IPS-NIHi7 (cell line): ENCODE results near the gene SLC3A2.
"Not testable (repeated sequence)": the region's sequence is repeated elsewhere in the genome, so short reads cannot be mapped to it uniquely, and the experiment has no call there.

Source experiments
- DNase-seq: peaks from one replicate; pipeline ENCODE4 v3.0.0; 2012; ENCODE audit warnings: mixed read lengths; ENCODE audit errors: extremely low spot score

SLC3A2 gene

DNA sequence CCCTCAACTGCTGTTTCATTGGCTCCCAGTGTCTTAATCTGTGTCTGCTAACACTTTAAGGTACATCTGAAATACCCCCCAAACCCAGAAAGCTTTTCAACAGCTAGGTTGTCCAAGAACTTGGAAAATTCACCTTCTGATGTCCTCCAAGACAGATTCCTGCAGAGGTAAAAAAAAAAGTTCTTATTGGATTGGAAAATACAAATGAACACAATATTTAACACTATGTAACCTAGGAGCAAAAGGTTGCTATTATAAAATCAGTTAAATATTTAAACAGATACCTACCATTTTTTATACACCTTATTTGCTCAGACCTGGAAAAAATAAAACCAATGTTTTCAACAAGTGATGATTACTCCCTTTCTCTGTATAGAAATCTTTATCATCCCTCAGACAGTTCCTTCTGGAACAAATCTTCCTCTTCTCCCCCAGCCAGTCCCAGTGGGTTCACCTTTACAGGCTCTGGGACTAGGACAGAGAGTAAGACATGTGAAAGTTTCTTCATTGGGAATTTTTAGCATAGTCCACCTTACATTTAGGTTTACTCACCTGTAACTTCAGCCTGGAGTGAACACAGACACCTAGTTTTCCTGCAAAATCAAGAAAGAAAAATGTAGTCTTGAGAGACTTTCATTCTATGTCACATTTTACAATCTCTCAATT is 28.0 kb upstream of the SLC3A2 start:
- no peak for DNase-seq

DNA sequence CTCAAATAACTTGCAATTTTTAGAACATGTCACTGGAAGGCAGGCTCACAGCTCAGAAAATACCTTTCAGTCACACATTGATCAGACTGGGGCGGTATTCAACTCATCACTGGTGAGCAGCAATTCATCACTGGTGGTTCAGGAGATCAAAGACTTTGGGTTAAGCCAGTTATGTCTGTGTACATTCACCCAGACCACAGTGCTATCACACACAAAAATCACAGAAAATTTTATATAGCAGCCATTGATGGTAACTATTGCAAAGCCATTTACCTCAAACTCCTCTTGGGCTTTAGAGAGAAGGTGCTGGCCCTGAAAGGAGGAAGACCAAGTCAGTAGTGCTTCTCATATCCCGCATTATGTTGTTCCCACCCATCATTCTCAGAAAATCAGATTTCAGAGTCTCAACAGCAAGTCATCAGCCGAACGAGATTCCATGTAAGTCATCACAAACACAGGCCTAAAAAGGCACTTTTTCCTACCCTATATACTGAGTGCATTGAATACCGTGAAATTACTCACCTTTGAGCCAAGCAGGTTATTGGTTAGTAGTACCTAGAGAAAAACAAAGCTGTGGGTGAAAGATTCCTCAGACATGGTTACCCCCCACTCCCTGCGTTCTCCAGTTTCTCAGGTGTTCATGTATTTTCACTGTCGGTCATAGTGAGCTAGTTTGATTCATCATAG is 27.3 kb upstream of the SLC3A2 start:
- DNase-seq: no peak

DNA sequence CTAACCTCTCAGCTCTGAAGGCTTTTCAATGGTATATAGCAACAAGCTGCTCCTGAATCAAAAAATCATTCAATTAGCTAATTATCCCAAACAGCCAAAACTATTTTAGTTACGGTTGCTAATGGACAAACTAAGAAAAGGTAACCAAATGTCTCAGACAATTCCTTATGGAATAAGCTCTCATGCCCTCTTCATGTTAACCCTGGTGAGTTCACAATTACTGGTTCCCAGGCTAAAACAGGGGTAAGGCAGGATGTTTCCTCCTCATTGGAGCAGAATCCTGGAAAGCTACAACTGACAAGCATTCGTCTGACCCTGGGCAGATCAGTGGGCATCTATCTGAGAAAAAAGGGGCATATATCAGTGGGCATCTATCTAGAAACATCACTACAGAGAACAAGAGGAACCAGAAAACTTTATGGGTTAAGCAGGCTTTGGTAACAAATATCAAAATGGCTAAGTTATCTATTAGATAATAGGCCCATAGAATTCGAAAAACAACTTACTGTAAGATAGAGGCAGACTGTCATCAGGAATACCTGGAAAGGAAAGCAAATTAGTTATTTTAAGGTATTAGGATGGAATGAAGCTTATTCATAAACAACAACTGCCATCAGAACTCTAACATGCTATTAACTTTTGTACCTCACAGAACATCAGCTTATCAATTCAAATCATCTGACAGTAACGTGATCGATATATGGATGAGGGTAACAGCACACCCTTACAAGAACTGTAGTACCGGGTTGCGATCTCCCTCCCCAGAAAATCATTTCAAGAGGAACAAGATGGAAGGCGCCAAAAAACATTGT is 26.5 kb upstream of the SLC3A2 start:
- no peak for DNase-seq

DNA sequence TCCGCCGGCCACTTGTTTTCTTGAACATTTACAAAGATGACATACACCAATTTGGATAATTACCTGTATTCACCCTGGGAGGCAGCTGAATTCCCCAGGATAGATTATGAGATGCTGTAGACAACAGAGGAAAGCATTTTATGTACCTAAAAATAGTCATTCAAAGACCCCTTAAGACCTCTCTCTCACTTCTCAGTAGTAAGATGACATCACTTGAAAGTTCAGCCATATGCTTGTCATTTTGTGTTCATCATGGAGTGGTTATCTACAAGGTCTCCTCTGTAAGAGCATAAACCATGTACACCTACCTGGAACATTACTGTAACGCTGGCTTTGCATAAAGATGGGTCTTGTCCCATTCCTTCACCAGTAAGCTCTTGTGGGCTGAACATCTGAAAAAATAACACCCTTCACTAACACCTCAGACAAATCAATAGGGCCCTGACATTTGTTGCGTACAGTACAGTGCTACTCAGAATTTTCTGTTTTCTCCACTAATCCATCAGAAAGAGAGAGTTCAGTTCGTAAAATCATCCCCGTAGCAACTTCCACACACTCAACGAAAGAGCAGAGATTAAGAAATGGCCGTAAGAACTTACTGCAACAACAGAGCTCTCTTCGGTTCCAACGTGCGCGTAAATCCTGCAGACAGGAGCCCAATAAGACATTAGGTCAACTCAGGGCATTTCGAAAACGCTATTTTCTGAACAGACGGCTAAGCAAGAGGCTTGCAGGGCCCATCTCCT is 25.7 kb upstream of the SLC3A2 start:
- DNase-seq: no peak

DNA sequence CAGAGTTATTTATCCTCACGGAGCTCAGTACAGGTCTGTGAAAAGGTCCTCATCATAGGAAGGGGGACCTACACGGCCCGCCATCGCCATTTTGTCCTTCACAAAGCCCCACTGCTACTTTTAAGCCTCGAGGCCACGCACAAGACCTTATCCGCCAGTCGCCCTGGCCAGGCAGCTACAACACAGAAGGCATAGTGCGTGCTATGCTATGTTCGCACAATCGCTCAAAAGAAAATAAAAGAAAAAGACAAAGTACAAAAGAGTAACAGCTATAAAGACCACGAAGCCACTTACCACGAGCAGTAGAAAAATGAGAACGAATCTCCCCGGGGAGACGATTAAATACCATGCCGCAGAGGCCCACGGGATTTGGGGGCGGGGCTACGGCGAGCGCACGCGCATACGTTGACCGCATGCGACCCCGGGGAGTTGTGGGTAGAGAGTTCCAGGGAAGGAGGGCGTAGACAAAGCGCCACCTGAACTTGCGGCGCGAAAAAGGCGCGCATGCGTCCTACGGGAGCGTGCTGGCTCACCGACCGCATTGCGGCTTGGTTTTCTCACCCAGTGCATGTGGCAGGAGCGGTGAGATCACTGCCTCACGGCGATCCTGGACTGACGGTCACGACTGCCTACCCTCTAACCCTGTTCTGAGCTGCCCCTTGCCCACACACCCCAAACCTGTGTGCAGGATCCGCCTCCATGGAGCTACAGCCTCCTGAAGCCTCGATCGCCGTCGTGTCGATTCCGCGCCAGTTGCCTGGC is 24.9 kb upstream of the SLC3A2 start:
- peak; percentile 91 for DNase-seq

DNA sequence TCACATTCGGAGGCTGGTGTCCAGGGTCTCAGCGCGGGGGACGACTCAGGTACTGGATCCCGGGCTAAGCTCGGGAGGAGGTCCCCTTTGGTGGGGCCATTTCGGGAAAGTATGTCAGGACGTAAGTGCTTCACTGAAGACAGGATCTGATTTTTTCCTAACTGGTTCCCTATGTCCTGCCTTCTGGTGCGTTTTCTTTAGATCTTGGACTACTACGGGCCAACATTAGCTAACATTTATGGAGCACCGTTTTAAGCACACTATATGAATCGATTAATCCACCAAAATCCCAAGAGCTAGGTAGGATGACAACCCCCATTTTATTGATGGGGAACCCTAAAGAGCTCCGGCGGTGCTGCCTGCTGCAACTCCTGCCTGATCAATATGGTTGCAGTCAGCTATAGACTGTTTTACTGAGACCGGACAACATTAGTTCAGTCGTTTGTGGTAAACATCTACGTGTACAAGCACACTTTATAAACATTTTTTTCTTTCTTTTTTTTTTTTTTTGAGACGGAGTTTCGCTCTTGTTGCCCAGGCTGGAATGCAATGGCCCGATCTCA is 24.3 kb upstream of the SLC3A2 start:
- DNase-seq: no peak

DNA sequence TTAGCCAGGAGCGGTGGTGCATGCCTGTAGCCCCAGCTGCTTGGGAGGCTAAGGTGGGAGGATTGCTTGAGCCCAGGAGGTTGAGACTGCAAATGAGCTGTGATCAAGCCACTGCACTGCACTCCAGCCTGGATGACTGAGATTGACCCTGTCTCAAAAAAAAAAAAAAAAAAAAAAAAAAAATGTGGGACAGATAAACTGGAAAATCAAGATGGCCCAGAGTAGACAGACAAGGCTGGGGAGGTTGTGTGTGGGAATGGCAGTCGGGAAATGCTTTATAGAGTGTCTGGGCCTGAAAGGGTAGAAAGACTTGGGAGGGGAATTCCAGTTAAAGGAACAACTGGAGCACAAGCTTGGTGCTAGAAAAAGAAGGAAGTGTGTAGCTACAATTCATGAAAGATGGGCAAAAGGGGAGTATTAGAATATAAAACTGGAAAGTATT is 23.1 kb upstream of the SLC3A2 start:
- DNase-seq: no peak

DNA sequence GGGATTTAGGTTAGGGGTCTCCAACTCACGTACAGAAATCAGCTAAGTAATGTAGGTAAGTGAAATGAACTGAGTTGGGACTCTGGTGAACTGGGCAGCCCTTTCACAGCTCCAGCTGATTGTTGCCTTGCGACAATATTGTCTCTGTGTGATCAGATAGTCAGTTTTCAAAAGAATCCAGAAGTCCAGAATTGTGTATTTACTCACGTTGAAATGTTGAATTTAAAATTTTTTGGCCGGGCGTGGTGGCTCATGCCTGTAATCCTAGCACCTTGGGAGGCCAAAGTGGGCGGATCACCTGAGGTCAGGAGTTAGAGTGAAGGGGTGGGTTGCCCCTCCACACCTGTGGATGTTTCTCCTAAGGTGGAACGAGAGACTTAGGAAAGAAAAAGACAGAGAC is 22.5 kb upstream of the SLC3A2 start:
- DNase-seq: no peak

DNA sequence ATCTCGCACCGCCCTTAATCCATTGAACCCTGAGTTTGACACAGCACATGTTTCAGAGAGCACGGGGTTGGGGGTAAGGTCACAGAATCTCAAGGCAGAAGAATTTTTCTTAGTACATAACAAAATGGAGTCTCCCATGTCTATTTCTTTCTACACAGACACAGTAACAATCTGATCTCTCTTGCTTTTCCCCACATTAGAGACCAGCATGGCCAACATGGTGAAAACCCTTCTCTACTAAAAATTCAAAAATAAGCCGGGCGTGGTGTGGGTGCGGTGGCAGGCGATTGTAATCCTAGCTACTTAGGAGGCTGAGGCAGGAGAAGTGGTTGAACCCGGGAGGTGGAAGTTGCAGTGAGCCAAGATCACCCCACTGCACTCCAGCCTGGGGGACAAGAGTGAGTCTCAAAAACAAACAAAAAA is 21.4 kb upstream of the SLC3A2 start:
- DNase-seq: not testable (repeated sequence)

DNA sequence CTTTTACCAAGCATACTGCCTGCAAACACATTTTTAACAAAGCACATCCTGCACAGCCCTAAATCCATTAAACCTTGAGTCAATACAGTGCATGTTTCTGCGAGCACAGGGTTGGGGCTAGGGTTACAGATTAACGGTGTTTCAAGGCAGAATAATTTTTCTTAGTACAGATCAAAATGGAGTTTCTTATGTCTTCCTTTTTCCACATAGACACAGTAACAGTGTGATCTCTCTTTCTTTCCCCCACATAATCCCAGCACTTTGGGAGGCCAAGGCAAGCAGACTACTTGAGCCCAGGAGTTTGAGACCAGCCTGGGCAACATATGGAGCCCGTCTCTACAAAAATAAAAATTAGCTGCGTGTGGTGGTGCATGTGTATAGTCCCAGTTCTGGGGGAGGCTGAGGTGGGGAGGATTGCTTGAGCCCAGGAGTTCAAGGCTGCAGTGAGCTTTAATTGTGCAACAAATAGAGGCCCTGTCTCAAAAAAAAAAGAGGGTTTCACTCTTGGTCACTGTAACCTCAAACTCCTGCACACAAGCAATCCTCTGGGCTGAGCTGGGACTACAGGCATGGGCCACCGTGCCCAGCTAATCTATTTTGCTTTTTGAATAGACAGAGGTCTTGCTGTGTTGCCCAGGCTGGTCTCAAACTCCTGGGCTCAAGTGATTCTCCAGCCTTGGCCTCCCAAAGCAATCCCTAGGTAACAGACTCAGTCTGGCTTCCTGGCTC is 19.7 kb upstream of the SLC3A2 start:
- DNase-seq: no peak

DNA sequence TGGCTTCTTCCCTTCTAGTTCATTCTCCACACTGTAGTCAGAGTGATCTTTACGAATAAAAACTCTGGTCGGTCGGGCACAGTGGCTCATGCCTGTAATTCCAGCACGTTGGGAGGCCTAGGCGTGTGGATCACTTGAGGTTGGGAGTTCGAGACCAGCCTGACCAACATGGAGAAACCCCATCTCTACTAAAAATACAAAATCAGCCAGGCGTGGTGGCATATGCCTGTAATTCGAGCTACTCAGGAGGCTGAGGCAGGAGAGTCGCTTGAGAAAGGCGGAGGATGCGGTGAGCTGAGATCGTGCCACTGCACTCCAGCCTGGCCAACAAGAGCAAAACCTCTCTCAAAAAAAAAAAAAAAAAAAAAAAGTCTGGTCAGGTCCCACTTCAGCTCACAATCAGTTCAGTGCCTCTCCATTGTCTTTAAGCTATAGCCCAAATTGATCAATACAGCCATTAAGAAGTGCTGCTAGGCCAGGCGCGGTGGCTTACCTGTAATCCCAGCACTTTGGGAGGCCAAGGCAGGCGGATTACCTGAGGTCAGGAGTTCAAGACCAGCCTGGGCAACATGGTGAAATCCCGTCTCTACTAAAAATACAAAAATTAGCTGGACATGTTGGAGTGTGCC is 19.0 kb upstream of the SLC3A2 start:
- not testable (repeated sequence) for DNase-seq

DNA sequence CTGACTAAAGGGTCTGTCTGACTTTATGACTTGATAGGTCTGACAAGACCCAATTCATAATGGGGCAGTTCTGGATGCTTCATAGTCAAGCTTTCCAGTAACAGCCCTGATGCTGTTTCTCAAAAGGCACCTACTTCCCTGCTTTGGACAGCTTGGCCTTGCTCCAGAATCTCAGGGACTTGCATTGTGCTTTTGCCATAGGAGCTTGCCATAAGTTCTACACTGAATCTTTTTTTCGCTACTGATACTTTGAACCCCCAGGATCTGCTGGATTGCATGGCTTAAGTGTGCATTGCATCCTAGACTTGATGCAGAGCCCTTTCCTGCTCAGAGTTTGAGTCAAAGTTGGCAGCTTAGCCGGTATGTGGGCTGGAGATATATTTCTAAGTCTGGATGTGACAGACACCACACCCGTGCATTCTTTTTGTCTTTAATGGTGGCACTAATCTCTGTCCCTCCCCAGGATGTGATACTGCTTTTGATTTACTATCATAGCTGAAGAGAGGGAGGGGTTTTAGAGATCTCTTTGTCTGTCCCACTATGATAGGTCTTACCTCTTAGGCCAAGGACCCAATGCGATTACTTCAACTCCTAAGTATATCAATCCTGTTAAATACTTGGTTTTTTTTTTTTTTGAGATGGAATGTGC is 16.9 kb upstream of the SLC3A2 start:
- DNase-seq: no peak

DNA sequence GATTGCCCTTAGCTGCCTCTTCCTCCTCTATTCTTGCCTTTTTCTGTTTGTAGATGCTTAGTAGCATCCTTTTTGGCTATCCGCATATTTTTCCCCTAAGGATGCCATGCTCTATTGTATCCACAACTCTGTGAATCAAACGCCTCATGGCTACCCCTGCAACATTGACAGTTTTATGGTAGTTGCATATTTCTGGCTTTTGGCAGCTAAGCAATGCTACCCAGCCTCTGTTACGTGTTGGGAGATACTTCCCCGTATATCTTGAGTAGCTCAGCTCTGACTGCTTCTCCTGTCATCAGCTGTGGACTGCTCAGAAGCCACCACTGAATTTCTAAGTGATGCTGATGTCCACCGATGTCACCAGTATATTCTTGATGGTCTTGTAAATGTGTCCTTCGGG is 15.1 kb upstream of the SLC3A2 start:
- DNase-seq: no peak

DNA sequence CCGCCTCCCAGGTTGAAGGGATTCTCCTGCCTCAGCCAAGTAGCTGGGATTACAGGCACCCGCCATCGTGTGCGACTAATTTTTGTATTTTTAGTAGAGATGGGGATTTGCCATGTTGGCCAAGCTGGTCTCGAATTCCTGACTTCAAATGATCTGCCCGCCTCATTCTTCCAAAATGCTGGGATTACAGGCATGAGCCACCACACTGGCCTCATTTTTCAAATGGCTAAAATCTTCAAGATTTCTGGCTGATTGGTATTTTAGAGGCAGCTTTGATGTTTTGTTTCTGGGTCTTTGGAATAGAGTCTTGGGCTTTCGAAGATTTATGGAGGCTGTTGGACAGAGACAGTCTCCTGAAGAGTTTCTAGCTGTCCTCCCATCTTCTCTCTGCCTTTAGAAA is 5.8 kb upstream of the SLC3A2 start:
- DNase-seq: no peak

DNA sequence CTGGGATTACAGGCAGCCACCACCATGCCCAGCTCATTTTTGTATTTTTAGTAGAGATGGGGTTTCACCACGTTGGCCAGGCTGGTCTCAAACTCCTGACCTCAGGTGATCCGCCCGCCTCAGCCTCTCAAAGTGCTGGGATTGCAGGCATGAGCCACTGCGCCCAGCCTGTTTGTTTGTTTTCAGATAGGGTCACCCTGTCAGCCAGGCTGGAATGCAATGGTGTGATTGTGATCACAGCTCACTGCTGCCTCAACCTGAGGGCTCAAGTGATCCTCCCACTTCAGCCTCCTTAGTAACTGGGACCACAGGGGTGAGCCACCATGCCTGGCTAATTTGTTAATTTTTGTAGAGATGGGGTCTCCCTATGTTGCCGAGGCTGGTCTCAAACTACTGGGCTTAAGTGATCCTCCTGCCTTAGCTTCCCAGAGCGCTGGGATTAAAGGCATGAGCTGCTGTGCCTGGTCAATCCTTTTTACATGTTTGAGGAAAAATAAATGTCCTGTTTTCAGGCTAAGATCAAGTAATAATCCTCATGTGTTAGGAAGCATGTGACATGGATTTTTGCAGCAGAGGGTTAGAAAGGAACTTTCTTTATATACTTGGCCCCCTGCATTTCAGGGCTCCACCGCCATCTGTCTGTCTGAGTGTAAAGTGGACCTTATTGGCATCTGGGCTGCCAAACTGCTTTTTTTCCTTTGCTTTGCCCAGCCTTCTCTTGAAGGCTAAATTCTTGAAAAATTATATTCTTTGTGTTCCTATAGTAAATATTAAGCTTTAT is 4.8 kb upstream of the SLC3A2 start:
- no peak for DNase-seq

DNA sequence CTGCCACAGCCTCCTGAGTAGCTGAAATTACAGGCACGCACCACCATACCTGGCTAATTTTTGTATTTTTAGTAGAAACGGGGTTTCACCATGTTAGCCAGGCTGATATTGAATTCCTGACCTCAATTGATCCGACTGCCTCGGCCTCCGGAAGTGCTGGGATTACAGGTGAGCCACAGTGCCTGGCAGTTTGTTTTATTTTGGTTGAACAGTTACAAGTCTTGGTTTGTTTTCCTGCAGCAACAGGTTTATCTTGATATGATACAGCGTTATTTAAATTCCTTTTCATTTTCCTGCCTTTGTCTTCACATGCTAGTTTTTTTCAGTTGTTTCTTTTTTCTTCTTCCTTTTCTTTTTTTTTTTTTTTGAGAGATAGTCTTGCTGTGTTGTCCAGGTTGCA is 4.0 kb upstream of the SLC3A2 start:
- DNase-seq: no peak

DNA sequence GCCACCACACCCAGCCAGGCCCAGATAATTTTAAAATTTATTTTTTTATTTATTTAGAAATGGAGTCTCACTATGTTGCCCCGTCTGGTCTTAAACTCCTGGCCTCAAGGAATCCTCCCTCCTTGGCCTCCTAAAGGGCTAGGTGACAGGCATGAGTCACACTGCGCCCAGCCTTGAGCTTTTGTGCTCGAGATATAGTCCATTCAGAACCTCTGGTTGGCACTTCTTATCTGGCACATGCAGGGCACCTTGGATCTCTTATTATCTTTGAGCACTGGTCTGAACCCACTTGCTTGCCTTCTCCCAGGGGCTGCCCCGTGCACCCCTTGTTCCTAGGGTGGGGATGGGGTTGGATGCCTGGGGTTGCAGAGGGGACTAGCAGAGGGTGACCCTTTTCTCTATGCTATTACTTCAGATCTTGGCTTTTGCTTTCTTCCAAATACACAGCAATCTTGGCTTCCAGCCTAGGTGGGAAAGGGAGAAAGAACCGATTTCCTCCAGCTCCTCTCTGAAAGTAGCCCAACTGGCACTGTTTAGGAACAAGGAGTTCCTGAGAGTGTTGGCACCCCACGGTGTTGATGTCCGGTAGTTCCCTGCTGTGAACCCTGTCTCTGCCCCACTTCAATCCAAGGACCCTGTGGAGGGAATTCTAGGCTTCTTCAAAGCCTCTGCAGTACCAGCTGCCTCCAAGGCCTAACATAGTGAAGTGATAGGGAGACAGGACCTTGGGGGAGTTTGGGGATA is 1.3 kb upstream of the SLC3A2 start:
- no peak for DNase-seq
